ENCODE results near the gene TMC2. TPM values are rescaled to one million over a fixed set of nuclear protein-coding genes. Genes with fewer than 3 reads are reported as not detected.
"Not testable (repeated sequence)": the region's sequence is repeated elsewhere in the genome, so short reads cannot be mapped to it uniquely, and the experiment has no call there.

TMC2 gene
- polyA plus RNA-seq, 3 donors: not detected

- not testable (repeated sequence) for H3K4me3 Mint-ChIP-seq; H3K9me3 ChIP-seq (replicated peaks in 1 of 2; ENCODE audit: control insufficient read depth in 1 of 2, insufficient read depth in 1 of 2, low read length in 2 of 2); H2AFZ ChIP-seq (ENCODE audit: insufficient read depth, low read depth, low read length, poor library complexity, severe bottlenecking); H3K9me3 Mint-ChIP-seq; H3K36me3 Mint-ChIP-seq; H3K27me3 Mint-ChIP-seq (ENCODE audit: low read depth in 3 of 3); H4K20me1 ChIP-seq (ENCODE audit: insufficient read depth, low read length); H3K4me2 ChIP-seq (replicated peaks; ENCODE audit: extremely low read depth, low read length, poor library complexity, severe bottlenecking); DNase-seq; H3K4me3 ChIP-seq (replicated peaks in 1 of 3; ENCODE audit: low read depth in 2 of 3, low read length in 3 of 3); H3K27ac Mint-ChIP-seq; H3K27ac ChIP-seq (ENCODE audit: low read depth in 1 of 2, low read length in 2 of 2); H3K36me3 ChIP-seq (replicated peaks in 1 of 2; ENCODE audit: control insufficient read depth in 1 of 2, insufficient read depth in 2 of 2, low read length in 2 of 2); H3K27me3 ChIP-seq (ENCODE audit: control insufficient read depth in 2 of 2, insufficient read depth in 2 of 2, low read length in 2 of 2); H3K9ac ChIP-seq (ENCODE audit: insufficient read depth, low read length, poor library complexity, severe bottlenecking)
- H3K79me2 ChIP-seq (ENCODE audit: insufficient read depth, low read length): peaks cover 12% of the 10 kb centered on the region
- peaks cover 14 to 15% of the 10 kb centered on the region in 2 donors for H3K4me1 ChIP-seq (ENCODE audit: control insufficient read depth in 1 of 2, insufficient read depth in 2 of 2, low read length in 2 of 2)
- intact Hi-C loops (cut with micrococcal nuclease): loop anchor here (5.0 kb wide), 1 partner anchor 34 kb away; the partner anchor contains the start of gene SNRPB (in 2 of the 2)
- no CpG with 5 or more reads among the region's 5 CpGs for WGBS (ENCODE audit: insufficient coverage)
- peaks cover 20% of the 10 kb centered on the region for H3K4me1 Mint-ChIP-seq
Measured at GRCh38 chr20:2506426-2506825, 29.9 kb upstream of the TMC2 start.

- H3K4me2 ChIP-seq (replicated peaks; ENCODE audit: extremely low read depth, low read length, poor library complexity, severe bottlenecking): no peak overlapping the region
- H2AFZ ChIP-seq (ENCODE audit: insufficient read depth, low read depth, low read length, poor library complexity, severe bottlenecking): no peak overlapping the region
- H3K9ac ChIP-seq (ENCODE audit: insufficient read depth, low read length, poor library complexity, severe bottlenecking): no peak overlapping the region
- peaks cover 3 to 7% (median 5%) of the 10 kb centered on the region in 3 donors for H3K27me3 Mint-ChIP-seq (ENCODE audit: low read depth in 3 of 3)
- H3K9me3 ChIP-seq (replicated peaks in 1 of 2; ENCODE audit: control insufficient read depth in 1 of 2, insufficient read depth in 1 of 2, low read length in 2 of 2): no peaks in the 10 kb centered on the region
- H4K20me1 ChIP-seq (ENCODE audit: insufficient read depth, low read length): no peaks in the 10 kb centered on the region
- intact Hi-C loops (cut with micrococcal nuclease): loop anchor here (5.0 kb wide), 1 partner anchor 35 kb away; the partner anchor contains the start of gene SNRPB (in 2 of the 2)
- no peak overlapping the region for H3K27ac ChIP-seq (ENCODE audit: low read depth in 1 of 2, low read length in 2 of 2)
- peaks cover 14 to 15% of the 10 kb centered on the region in 2 donors for H3K4me1 ChIP-seq (ENCODE audit: control insufficient read depth in 1 of 2, insufficient read depth in 2 of 2, low read length in 2 of 2)
- no peak overlapping the region for H3K4me3 ChIP-seq (replicated peaks in 1 of 3; ENCODE audit: low read depth in 2 of 3, low read length in 3 of 3)
- no CpG with 5 or more reads among the region's 5 CpGs for whole genome bisulfite sequencing (ENCODE audit: insufficient coverage)
- H3K27ac Mint-ChIP-seq: no peak overlapping the region
- no peak for TF ChIP-seq CTCF (IDR thresholded peaks at IDR 0.05)
- H3K4me1 Mint-ChIP-seq: peaks cover 20% of the 10 kb centered on the region
- H3K36me3 ChIP-seq (replicated peaks in 1 of 2; ENCODE audit: control insufficient read depth in 1 of 2, insufficient read depth in 2 of 2, low read length in 2 of 2): no peaks in the 10 kb centered on the region
- no peak for DNase-seq
- peak overlapping the region in 1 of 2 donors; percentile 98 for H3K4me3 Mint-ChIP-seq
- peaks cover 12% of the 10 kb centered on the region for H3K79me2 ChIP-seq (ENCODE audit: insufficient read depth, low read length)
- no peaks in the 10 kb centered on the region for H3K36me3 Mint-ChIP-seq
- H3K9me3 Mint-ChIP-seq: peaks cover 0 to 5% (median 0%) of the 10 kb centered on the region in 7 donors
- H3K27me3 ChIP-seq (ENCODE audit: control insufficient read depth in 2 of 2, insufficient read depth in 2 of 2, low read length in 2 of 2): no peaks in the 10 kb centered on the region
Measured at GRCh38 chr20:2507464-2507863, 28.9 kb upstream of the TMC2 start.
